GM12878 (cell line): Measurements from ENCODE around the gene RELL2. TPM values are rescaled to one million over a fixed set of nuclear protein-coding genes. Genes with fewer than 3 reads are reported as not detected.

ENCODE experiments used
- IRF3 ChIP-seq: fragments of 450-650 bp; IDR thresholded peaks from 2 replicates; pipeline ENCODE4 v1.6.1; 2014; ENCODE audit warnings: mild to moderate bottlenecking
- MAX ChIP-seq: IDR thresholded peaks from 2 replicates; pipeline ENCODE4 v1.6.1; 2012; ENCODE audit warnings: low read depth, low read length, improper control_type of control experiment
- MLLT1 ChIP-seq: fragments of 450-650 bp; IDR thresholded peaks from 2 replicates; pipeline ENCODE4 v1.6.1; 2016; ENCODE audit warnings: mild to moderate bottlenecking
- MTA2 ChIP-seq: fragments of 450-650 bp; IDR thresholded peaks from 2 replicates; pipeline ENCODE4 v1.6.1; 2016; ENCODE audit warnings: low read depth, mild to moderate bottlenecking, moderate library complexity
- MTA3 ChIP-seq: IDR thresholded peaks from 2 replicates; pipeline ENCODE4 v1.6.1; 2012; ENCODE audit warnings: low read length, inconsistent platforms, borderline replicate concordance
- MYB ChIP-seq: fragments of 150-350 bp; IDR thresholded peaks from 2 replicates; pipeline ENCODE4 v1.6.1; 2014; ENCODE audit warnings: mild to moderate bottlenecking, low read depth, low read length, borderline replicate concordance
- RELA ChIP-seq: fragments of 450-650 bp; IDR thresholded peaks from 2 replicates; pipeline ENCODE4 v1.8.0; 2014; ENCODE audit warnings: borderline replicate concordance; ENCODE audit not compliant: partially characterized antibody
- RELB ChIP-seq: fragments of 450-650 bp; IDR thresholded peaks from 2 replicates; pipeline ENCODE4 v1.6.1; 2017; ENCODE audit warnings: low read depth, mild to moderate bottlenecking, moderate library complexity
- SIN3A ChIP-seq: IDR thresholded peaks from 2 replicates; pipeline ENCODE4 v1.6.1; 2012; ENCODE audit warnings: low read depth, low read length, improper control_type of control experiment
- SRF ChIP-seq, 2 experiments: IDR thresholded peaks; 2 replicates each; pipeline ENCODE4 v1.6.1; 2011; ENCODE audit warnings: low read depth in 2 of 2, low read length in 2 of 2, mild to moderate bottlenecking in 1 of 2, moderate library complexity in 1 of 2
- TCF3 ChIP-seq: IDR thresholded peaks from 2 replicates; pipeline ENCODE4 v1.6.1; 2012; ENCODE audit warnings: low read depth, mild to moderate bottlenecking, low read length, borderline replicate concordance; ENCODE audit not compliant: insufficient read depth
- USF1 ChIP-seq: IDR thresholded peaks from 2 replicates; pipeline ENCODE4 v1.6.1; 2011; ENCODE audit warnings: borderline replicate concordance, low read depth, mild to moderate bottlenecking, moderate library complexity, mixed read lengths, low read length; ENCODE audit not compliant: insufficient read depth; ENCODE audit errors: extremely low read length
- ZBTB11 ChIP-seq: fragments of 450-650 bp; formaldehyde crosslinking; IDR thresholded peaks from 2 replicates; pipeline ENCODE4 v1.5.0; 2022; ENCODE audit warnings: mild to moderate bottlenecking, missing genetic modification characterization
- ZNF622 ChIP-seq: fragments of 450-650 bp; IDR thresholded peaks from 2 replicates; pipeline ENCODE4 v1.6.1; 2017; ENCODE audit warnings: mild to moderate bottlenecking, inconsistent platforms
- ZNF687 ChIP-seq: fragments of 450-650 bp; IDR thresholded peaks from 2 replicates; pipeline ENCODE4 v1.6.1; 2017; ENCODE audit warnings: mild to moderate bottlenecking, moderate library complexity
- polyA plus RNA-seq, 11 experiments: library from polyadenylated mRNA; depleted of rRNA in 4 of 11; unstranded in 6 of 11; stranded (reverse) in 5 of 11; fragments of >200 nt; fragmentation: Nextera tagmentation in 4 of 11; fragmentation: Illumina TruSeq in 1 of 11; extraction: Ambion mirVana in 4 of 11; extraction: Trizol in 1 of 11; gene quantifications; 1 replicate in 1 of 11; 2 replicates in 10 of 11; pipeline versions ENCODE4 v1.2.1 to v1.2.3, GENCODE V29; 2011 to 2016; ENCODE audit warnings: inconsistent platforms in 2 of 11, missing spikeins in 2 of 11, low read depth in 1 of 11
- total RNA-seq, 4 experiments: library from RNA; depleted of rRNA in 3 of 4; stranded (reverse); fragments of >200 nt in 3 of 4; fragmentation: Illumina TruSeq in 1 of 4; extraction: Trizol in 1 of 4; gene quantifications; 2 replicates each; pipeline versions ENCODE4 v1.2.1 to v1.2.3, GENCODE V29; 2013 to 2021

RELL2 gene
- total and polyA plus RNA-seq, 10 of the 15 experiments (the other 5 are each of a cell fraction or from before 2014, with no cell fraction given) = 0.23 to 21.4 (median 7.1) TPM

- no peak for TF ChIP-seq USF1
- no peak for TF ChIP-seq IRF3
- TF ChIP-seq ZBTB11 (CRISPR knock-in tag) = no peak
- no peak for TF ChIP-seq RELB
- 0 out of 2 replicates have a peak, but pooled peaks have one; percentile 42 for TF ChIP-seq TCF3
- TF ChIP-seq MTA3 = no peak
- TF ChIP-seq MLLT1 = no peak
- no peak for TF ChIP-seq MTA2
- TF ChIP-seq RELA = no peak
- TF ChIP-seq SIN3A = no peak
- TF ChIP-seq MYB = no peak
- TF ChIP-seq ZNF622 = no peak
- TF ChIP-seq ZNF687 = peak; percentile 76; the same call in 1 of the 2 replicates
- peak; percentile 81 to 86 for TF ChIP-seq SRF (IDR thresholded peaks at IDR 0.05; ENCODE audit: low read depth in 2 of 2, low read length in 2 of 2)
- no peak for TF ChIP-seq MAX
These were observed 1.1 kb downstream of the RELL2 start (continued) for GRCh38 chr5:141637767-141638419.
